PC-9 (cell line): ENCODE measurements around the gene OLR1. TPM values are rescaled to one million over a fixed set of nuclear protein-coding genes. Genes with fewer than 3 reads are reported as not detected.
A peak's percentile ranks its signal among the peaks of the same experiment; 100 is the strongest.

ENCODE experiments used
- BruUV-seq: library from RNA; stranded (reverse); fragments of 400-500 nt; replicated peaks from 2 replicates; lab custom pipeline; 2021; lab: Mats Ljungman, UMichigan
- CTCF ChIA-PET: fragments of 300-600 bp; sonication (Branson Sonifier 250); formaldehyde crosslinking; loops from one replicate; lab custom pipeline; 2022; ENCODE audit warnings: antibody characterized with exemption; lab: Charles Lee
- POLR2A ChIA-PET: fragments of 300-600 bp; sonication (Branson Sonifier 250); formaldehyde crosslinking; loops from one replicate; lab custom pipeline; 2022; ENCODE audit warnings: antibody characterized with exemption; ENCODE audit not compliant: unreplicated experiment; lab: Charles Lee
- DNase-seq, 2 experiments: peaks; one replicate each; pipeline versions ENCODE4 v3.0.0 to v3.0.0-alpha.2; 2015 to 2022; ENCODE audit warnings: mixed read lengths in 1 of 2
- H2AFZ ChIP-seq: fragments of 200-600 bp; sonication (generic); 2 replicates; pipeline ENCODE4 v1.8.1; 2017; ENCODE audit warnings: antibody characterized with exemption
- H3F3A ChIP-seq: fragments of 200-600 bp; sonication (generic); 2 replicates; pipeline ENCODE4 v1.8.1; 2017; ENCODE audit warnings: antibody characterized with exemption, mild to moderate bottlenecking, low read depth; ENCODE audit not compliant: insufficient read depth
- H3K27ac ChIP-seq: fragments of 200-600 bp; sonication (generic); 2 replicates; pipeline ENCODE4 v1.6.1; 2016; ENCODE audit warnings: mixed run types
- H3K27me3 ChIP-seq: fragments of 200-600 bp; sonication (generic); 2 replicates; pipeline ENCODE4 v1.6.1; 2016; ENCODE audit warnings: low read depth, mixed run types; ENCODE audit not compliant: insufficient read depth
- H3K36me3 ChIP-seq: fragments of 200-600 bp; sonication (generic); 2 replicates; pipeline ENCODE4 v1.6.1; 2016; ENCODE audit warnings: low read depth, mixed run types
- H3K4me1 ChIP-seq: fragments of 200-600 bp; sonication (generic); replicated peaks from 2 replicates; pipeline ENCODE4 v1.6.1; 2016; ENCODE audit warnings: mixed run types; ENCODE audit not compliant: insufficient read depth
- H3K4me2 ChIP-seq: fragments of 200-600 bp; sonication (generic); 2 replicates; pipeline ENCODE4 v1.6.1; 2017; ENCODE audit warnings: mixed run types
- H3K4me3 ChIP-seq: fragments of 200-600 bp; sonication (generic); 2 replicates; pipeline ENCODE4 v1.6.1; 2016; ENCODE audit warnings: mixed run types
- H3K79me2 ChIP-seq: fragments of 200-600 bp; sonication (generic); 2 replicates; pipeline ENCODE4 v1.6.1; 2017; ENCODE audit warnings: low read depth, mixed run types
- H3K9me2 ChIP-seq: fragments of 200-600 bp; sonication (generic); 2 replicates; pipeline ENCODE4 v1.8.1; 2017; ENCODE audit warnings: mild to moderate bottlenecking; ENCODE audit not compliant: insufficient read depth
- H3K9me3 ChIP-seq: fragments of 200-600 bp; sonication (generic); 2 replicates; pipeline ENCODE4 v1.8.1; 2016; ENCODE audit warnings: low read depth; ENCODE audit not compliant: insufficient read depth
- H4K20me1 ChIP-seq: fragments of 200-600 bp; sonication (generic); 2 replicates; pipeline ENCODE4 v1.8.1; 2017; ENCODE audit not compliant: insufficient read depth
- CTCF ChIP-seq: fragments of 200-600 bp; sonication (generic); conservative IDR thresholded peaks from 2 replicates; pipeline ENCODE4 v1.6.1; 2017; ENCODE audit warnings: mixed run types, antibody characterized with exemption, mild to moderate bottlenecking, moderate library complexity
- EZH2 ChIP-seq: fragments of 200-600 bp; sonication (generic); IDR thresholded peaks from 2 replicates; pipeline ENCODE4 v1.8.0; 2017; ENCODE audit warnings: antibody characterized with exemption, low read depth
- intact Hi-C: fragments of 100-400 bp; cut with micrococcal nuclease; formaldehyde crosslinking; loops from one replicate; pipeline ENCODE4 v1.10.0; 2022; ENCODE audit not compliant: unreplicated experiment
- total RNA-seq: library from RNA; stranded (reverse); gene quantifications from 2 replicates; pipeline ENCODE4 v1.2.3, GENCODE V29; 2021

OLR1 gene
- total RNA-seq, 1 experiment from 2014 or later: 22.4 TPM

DNA sequence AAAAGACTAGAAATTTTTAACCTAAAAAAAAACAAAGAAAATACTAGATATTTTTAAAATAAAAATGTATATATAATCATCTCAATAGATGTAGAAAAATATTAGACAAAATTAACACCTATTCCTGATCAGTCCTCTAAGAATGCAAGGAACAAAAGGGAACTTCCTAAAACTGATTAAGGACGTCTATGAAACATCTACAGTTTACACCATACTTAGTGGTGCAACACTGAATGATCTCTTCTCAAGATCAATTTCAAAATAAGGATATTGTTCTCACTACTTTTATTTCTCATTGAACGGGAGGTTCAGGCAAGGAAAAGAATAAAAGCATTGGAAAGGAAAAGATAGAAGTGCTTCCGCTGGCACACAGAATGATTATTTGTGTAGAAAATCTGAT lies 16.0 kb downstream of the OLR1 start:
- Histone ChIP-seq H3K4me1 (no peaks in the 10 kb centered on the region), H3F3A (0 out of 2 replicates have a peak, but pooled peaks cover 5% of the 10 kb centered on the region), H2AFZ (no peak overlapping the region), H4K20me1 (no peaks in the 10 kb centered on the region), H3K36me3 (no peaks in the 10 kb centered on the region), H3K4me3 (no peak overlapping the region), H3K27ac (no peak overlapping the region), H3K27me3 (no peaks in the 10 kb centered on the region), H3K79me2 (no peaks in the 10 kb centered on the region), H3K4me2 (no peak overlapping the region), H3K9me3 (no peaks in the 10 kb centered on the region), H3K9me2 (no peaks in the 10 kb centered on the region)
- TF ChIP-seq CTCF (no peak), EZH2 (no peak)
- BruUV-seq: no TSS peak
- intact Hi-C loops: no loop called here
- ChIA-PET CTCF (interaction anchor here (0.7 to 1.0 kb wide), 3 partner anchors 22 to 840 kb away, joined by 3 to 7 read pairs (median 5); no protein-coding TSS in a partner anchor), POLR2A (no interaction called here)
- no peak for DNase-seq

- Histone ChIP-seq H3F3A (0 out of 2 replicates have a peak, but pooled peaks cover 5% of the 10 kb centered on the region), H3K4me2 (no peak overlapping the region), H3K9me2 (no peaks in the 10 kb centered on the region), H2AFZ (no peak overlapping the region), H3K27me3 (no peaks in the 10 kb centered on the region), H3K79me2 (no peaks in the 10 kb centered on the region), H3K4me1 (no peaks in the 10 kb centered on the region), H3K4me3 (no peak overlapping the region), H3K9me3 (no peaks in the 10 kb centered on the region), H3K36me3 (no peaks in the 10 kb centered on the region), H3K27ac (no peak overlapping the region), H4K20me1 (no peaks in the 10 kb centered on the region)
- no TSS peak for BruUV-seq
- ChIA-PET CTCF (interaction anchor here (0.8 to 1.0 kb wide), 2 partner anchors 10 to 36 kb away, joined by 3 to 4 read pairs; no protein-coding TSS in a partner anchor), POLR2A (interaction anchor here (0.7 to 1.6 kb wide), 3 partner anchors 16 to 29 kb away, joined by 3 to 11 read pairs (median 5); no protein-coding TSS in a partner anchor)
- intact Hi-C loops: loop anchor here (5.0 kb wide), 1 partner anchor 1333 kb away; no protein-coding TSS in a partner anchor
- TF ChIP-seq EZH2 (no peak), CTCF (no peak)
- no peak for DNase-seq
Measured at GRCh38 chr12:10154145-10154496, 17.8 kb downstream of the OLR1 start.

- CTCF ChIA-PET: interaction anchor here (0.7 to 1.7 kb wide), 11 partner anchors 11 to 596 kb away, joined by 3 to 28 read pairs (median 4); partner anchors contain the start of gene OLR1
- no peak overlapping the region for H3K27ac ChIP-seq
Measured at GRCh38 chr12:10153271-10154144, 18.4 kb downstream of the OLR1 start.

More at GRCh38 chr12:10153271-10154144, 18.4 kb downstream of the OLR1 start:
- BruUV-seq: TSS peak; percentile 91
- Histone ChIP-seq H3K9me2 (no peaks in the 10 kb centered on the region), H3K4me2 (peak overlapping the region; percentile 90), H2AFZ (peak overlapping the region; percentile 88), H3K4me3 (peak overlapping the region; percentile 62), H4K20me1 (no peaks in the 10 kb centered on the region), H3K79me2 (no peaks in the 10 kb centered on the region), H3K36me3 (no peaks in the 10 kb centered on the region), H3K27me3 (no peaks in the 10 kb centered on the region), H3K9me3 (no peaks in the 10 kb centered on the region), H3F3A (0 out of 2 replicates have a peak, but pooled peaks cover 5% of the 10 kb centered on the region), H3K4me1 (no peaks in the 10 kb centered on the region)
- POLR2A ChIA-PET: interaction anchor here (0.6 to 1.6 kb wide), 5 partner anchors 16 to 78 kb away, joined by 3 to 11 read pairs (median 3); no protein-coding TSS in a partner anchor
- intact Hi-C loops: loop anchor here (1.0 to 5.0 kb wide), 7 partner anchors 37 to 1334 kb away; partner anchors contain the start of genes GABARAPL1 and STYK1
- TF ChIP-seq CTCF: peak; percentile 95
- no peak for TF ChIP-seq EZH2
- DNase-seq: peak; percentile 48 to 76
